Fibroblast of the aortic adventitia (primary cell): Measurements from ENCODE around the gene NBR1. TPM values are rescaled to one million over a fixed set of nuclear protein-coding genes. Genes with fewer than 3 reads are reported as not detected.
"Not testable (repeated sequence)": the region's sequence is repeated elsewhere in the genome, so short reads cannot be mapped to it uniquely, and the experiment has no call there.

Source experiments
- DNase-seq: peaks from one replicate; pipeline ENCODE4 v3.0.0-alpha.2; 2010; ENCODE audit warnings: low read depth
- H3K4me3 ChIP-seq: 2 replicates; pipeline ENCODE4 v1.5.1; 2011; ENCODE audit warnings: low read depth, mild to moderate bottlenecking, control low read depth, low read length, moderate library complexity
- total RNA-seq: library from RNA; depleted of rRNA; stranded (reverse); fragments of >200 nt; gene quantifications from 2 replicates; pipeline ENCODE4 v1.2.3, GENCODE V29; 2012; ENCODE audit warnings: low replicate concordance
- TF ChIP-seq, protein P1 (sequence below): IDR thresholded peaks from 2 replicates; pipeline ENCODE4 v1.5.1; 2011; ENCODE audit warnings: mild to moderate bottlenecking, low read length, control low read depth, inconsistent platforms; ENCODE audit not compliant: insufficient read depth

The NBR1 gene
- total RNA-seq, 1 donor, result 111 TPM

DNA sequence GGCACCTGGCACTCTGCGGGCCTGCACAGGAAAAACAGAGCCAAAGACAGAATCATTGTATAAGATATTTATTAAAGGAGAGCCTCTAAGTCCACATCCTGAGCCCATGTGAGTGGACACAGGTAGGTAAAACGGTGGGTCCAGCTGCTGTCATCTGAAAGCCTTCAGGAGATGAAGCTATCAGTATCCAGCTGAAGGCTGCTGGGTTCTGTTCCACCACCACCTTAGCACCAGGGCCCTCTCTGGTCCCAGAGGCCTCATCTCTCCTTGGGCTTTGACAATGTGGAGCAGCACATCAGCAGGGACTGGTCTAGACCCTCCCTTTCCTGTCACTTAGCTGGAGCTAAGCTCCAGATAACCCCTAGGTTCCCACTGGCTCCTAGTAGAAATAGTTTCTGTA lies 48.0 kb downstream of the NBR1 start:
- no peak for DNase-seq
- no peak overlapping the region for H3K4me3 ChIP-seq
- TF ChIP-seq, protein P1, sequence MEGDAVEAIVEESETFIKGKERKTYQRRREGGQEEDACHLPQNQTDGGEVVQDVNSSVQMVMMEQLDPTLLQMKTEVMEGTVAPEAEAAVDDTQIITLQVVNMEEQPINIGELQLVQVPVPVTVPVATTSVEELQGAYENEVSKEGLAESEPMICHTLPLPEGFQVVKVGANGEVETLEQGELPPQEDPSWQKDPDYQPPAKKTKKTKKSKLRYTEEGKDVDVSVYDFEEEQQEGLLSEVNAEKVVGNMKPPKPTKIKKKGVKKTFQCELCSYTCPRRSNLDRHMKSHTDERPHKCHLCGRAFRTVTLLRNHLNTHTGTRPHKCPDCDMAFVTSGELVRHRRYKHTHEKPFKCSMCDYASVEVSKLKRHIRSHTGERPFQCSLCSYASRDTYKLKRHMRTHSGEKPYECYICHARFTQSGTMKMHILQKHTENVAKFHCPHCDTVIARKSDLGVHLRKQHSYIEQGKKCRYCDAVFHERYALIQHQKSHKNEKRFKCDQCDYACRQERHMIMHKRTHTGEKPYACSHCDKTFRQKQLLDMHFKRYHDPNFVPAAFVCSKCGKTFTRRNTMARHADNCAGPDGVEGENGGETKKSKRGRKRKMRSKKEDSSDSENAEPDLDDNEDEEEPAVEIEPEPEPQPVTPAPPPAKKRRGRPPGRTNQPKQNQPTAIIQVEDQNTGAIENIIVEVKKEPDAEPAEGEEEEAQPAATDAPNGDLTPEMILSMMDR, result no peak

DNA sequence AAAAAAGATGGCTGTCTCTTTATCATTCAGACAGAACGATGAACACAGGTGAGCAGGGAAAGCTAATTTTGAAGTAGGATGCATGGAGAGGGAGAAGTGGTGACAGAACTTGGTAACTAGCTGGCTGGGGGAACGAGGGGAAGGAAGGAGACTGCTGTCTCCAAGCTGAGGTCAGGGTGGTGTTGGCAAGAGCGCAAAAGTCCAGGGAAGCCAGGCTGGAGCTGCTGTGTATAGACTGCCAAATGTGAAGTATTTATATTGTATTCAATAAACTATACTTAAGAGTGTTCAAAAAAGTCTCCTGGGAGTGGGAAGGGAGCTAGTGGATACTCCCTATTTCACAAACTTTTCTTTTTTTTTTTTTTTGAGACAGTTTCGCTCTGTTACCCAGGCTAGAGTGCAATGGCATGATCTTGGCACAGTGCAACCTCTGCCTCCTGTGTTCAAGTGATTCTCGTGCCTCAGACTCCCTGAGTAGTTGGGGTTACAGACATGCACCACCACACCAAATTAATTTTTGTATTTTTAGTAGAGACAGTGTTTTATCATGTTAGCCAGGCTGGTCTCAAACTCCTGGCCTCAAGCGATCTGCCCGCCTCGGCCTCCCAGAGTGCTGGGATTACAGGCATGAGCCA lies 48.8 kb downstream of the NBR1 start:
- H3K4me3 ChIP-seq, result no peak overlapping the region
- DNase-seq, result no peak
- TF ChIP-seq, protein P1, result no peak

GRCh38 chr17:43220511-43221125 lies 49.6 kb downstream of the NBR1 start:
- no peak for DNase-seq
- TF ChIP-seq, protein P1, result no peak
- no peak overlapping the region for H3K4me3 ChIP-seq

GRCh38 chr17:43224146-43224705 lies 53.2 kb downstream of the NBR1 start:
- H3K4me3 ChIP-seq, result no peak overlapping the region
- DNase-seq, result no peak
- TF ChIP-seq, protein P1, result no peak

GRCh38 chr17:43226393-43226792 lies 55.4 kb downstream of the NBR1 start:
- DNase-seq, result no peak
- H3K4me3 ChIP-seq, result no peak overlapping the region
- TF ChIP-seq, protein P1, result no peak

DNA sequence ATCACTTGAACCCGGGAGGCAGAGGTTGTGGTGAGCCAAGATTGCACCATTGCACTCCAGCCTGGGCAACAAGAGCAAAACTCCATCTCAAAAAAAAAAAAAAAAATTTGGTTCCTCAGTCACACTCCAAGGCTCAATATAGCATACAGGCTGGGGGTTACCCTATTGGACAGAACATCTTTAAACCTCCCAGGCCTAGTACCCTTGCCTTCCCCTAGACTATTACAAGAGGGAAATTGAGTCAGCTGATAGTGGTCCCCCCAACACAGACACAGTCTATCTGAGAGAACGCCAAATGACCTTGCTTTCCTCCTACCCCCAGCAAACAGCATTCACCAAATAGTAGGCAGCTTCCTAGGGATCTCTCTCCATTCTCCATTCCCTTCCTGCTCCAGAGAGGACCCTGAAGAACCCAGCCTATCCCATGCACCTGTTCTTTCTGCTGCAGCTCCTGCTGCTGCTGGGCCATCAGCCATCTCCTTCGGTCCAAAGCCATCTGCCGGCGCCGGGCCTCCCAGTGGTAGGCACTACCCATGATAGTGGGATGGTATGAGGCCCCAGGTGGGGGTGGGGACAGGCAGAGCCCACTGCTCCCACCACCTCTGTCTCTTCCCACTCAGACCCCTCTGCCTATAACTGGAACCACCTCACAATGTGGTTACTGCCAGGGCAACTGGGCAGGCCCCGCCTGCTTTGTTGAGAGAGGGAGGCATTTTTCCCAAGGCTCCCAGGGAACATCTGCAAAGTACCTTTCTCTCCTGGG lies 57.2 kb downstream of the NBR1 start, which contains the start of gene CCDC200:
CCDC200 (minus strand) TSS at position 604 of the 763 bp plus-strand sequence; CDS start at position 535, 69 bp downstream.
- DNase-seq, H3K4me3 ChIP-seq: not testable (repeated sequence)

GRCh38 chr17:43231205-43232020 lies 60.4 kb downstream of the NBR1 start:
- H3K4me3 ChIP-seq, DNase-seq: not testable (repeated sequence)

DNA sequence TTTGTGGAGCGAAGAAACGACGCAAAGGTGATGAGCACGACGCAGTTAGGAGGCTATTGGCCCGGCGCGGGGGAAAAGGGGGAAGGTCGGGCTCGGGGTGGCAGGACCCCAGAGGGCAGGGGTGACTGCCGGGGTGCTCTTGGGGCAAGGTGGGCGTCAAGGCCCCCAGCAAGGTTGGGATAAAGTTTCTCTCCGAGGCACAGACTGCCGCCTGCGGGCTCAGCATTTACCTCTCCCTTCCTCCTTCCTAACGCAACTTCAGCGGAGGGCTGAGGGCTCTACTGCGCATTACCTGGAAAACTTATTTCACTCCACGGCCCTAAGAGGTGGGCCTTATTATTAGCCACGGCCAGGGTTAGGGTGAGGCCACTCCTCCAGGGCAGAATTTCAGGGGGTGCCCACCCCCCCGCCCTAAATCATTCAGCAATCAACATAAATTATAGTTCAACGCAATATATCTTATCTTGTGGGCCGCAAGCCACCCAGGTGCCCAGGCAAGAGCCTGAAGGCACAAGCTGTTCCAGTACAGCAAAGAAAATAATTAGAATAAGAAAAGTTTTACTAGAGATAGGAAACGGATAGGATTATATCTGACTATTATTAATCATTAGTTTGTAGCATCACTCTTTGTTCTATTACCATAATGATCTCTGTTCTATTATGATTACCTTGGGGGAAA lies 61.1 kb downstream of the NBR1 start:
- not testable (repeated sequence) for DNase-seq, H3K4me3 ChIP-seq

- not testable (repeated sequence) for DNase-seq, H3K4me3 ChIP-seq
Observed at GRCh38 chr17:43233263-43233662, 62.2 kb downstream of the NBR1 start.

GRCh38 chr17:43233877-43234276 lies 62.9 kb downstream of the NBR1 start, which contains the start of gene RNU2-1:
Gene RNU2-1 (minus strand): TSS chr17:43233977.
- not testable (repeated sequence) for H3K4me3 ChIP-seq, DNase-seq
